OCI-LY3 (cell line): ENCODE measurements around the gene ANKRD11.

Experiments used
- H2AFZ ChIP-seq: fragments of 200-600, 300-600 bp; shearing (Covaris generic); 2 replicates; pipeline ENCODE4 v1.6.0; 2014; ENCODE audit warnings: antibody characterized with exemption, low read depth, low read length
- H3K27ac ChIP-seq: fragments of 200-600, 300-600 bp; sonication (generic); 2 replicates; pipeline ENCODE4 v1.5.1; 2014; ENCODE audit warnings: mild to moderate bottlenecking, low read length, moderate library complexity, mixed read lengths
- H3K27me3 ChIP-seq: fragments of 200-600, 300-600 bp; sonication (generic); 2 replicates; pipeline ENCODE4 v1.6.1; 2014; ENCODE audit warnings: low read depth, low read length, mixed read lengths
- H3K36me3 ChIP-seq: fragments of 200-600, 300-600 bp; sonication (generic); replicated peaks from 2 replicates; pipeline ENCODE3; 2014; ENCODE audit warnings: low read depth, low read length, mixed read lengths
- H3K4me1 ChIP-seq: fragments of 300-600, 200-600 bp; sonication (generic); 2 replicates; pipeline ENCODE4 v1.6.1; 2014; ENCODE audit warnings: low read length, mixed read lengths
- H3K4me2 ChIP-seq: fragments of 200-600, 300-600 bp; sonication (generic); 2 replicates; pipeline ENCODE4 v1.6.1; 2014; ENCODE audit warnings: low read length, mixed read lengths
- H3K4me3 ChIP-seq: fragments of 300-600, 200-600 bp; sonication (generic); 2 replicates; pipeline ENCODE4 v1.5.1; 2014; ENCODE audit warnings: antibody characterized with exemption, mild to moderate bottlenecking, low read length, moderate library complexity
- H3K79me2 ChIP-seq: fragments of 300-600, 200-600 bp; shearing (Covaris generic); 2 replicates; pipeline ENCODE4 v1.6.1; 2014; ENCODE audit warnings: mild to moderate bottlenecking, low read length, mixed read lengths
- H3K9ac ChIP-seq: fragments of 300-600, 200-600 bp; shearing (Covaris generic); 2 replicates; pipeline ENCODE4 v1.6.0; 2014; ENCODE audit warnings: mild to moderate bottlenecking, low read length, moderate library complexity
- H3K9me3 ChIP-seq: fragments of 200-600, 300-600 bp; shearing (Covaris generic); 2 replicates; pipeline ENCODE4 v1.6.1; 2014; ENCODE audit warnings: low read length, mixed read lengths; ENCODE audit not compliant: insufficient read depth
- H4K20me1 ChIP-seq: fragments of 200-600, 300-600 bp; sonication (generic); 2 replicates; pipeline ENCODE4 v1.6.1; 2016; ENCODE audit warnings: low read length, mixed read lengths; ENCODE audit not compliant: insufficient read depth
- EZH2phosphoT487 ChIP-seq: fragments of 200-600 bp; shearing (Covaris generic); IDR thresholded peaks from 2 replicates; pipeline ENCODE4 v1.6.1; 2018; ENCODE audit warnings: antibody characterized with exemption, mixed run types, low read depth
- TF ChIP-seq, protein P1 (sequence below): fragments of 200-600, 300-600 bp; sonication (generic); IDR thresholded peaks from 2 replicates; pipeline ENCODE4 v1.5.1; 2014; ENCODE audit warnings: antibody characterized with exemption, low read length, low read depth

Gene ANKRD11

DNA sequence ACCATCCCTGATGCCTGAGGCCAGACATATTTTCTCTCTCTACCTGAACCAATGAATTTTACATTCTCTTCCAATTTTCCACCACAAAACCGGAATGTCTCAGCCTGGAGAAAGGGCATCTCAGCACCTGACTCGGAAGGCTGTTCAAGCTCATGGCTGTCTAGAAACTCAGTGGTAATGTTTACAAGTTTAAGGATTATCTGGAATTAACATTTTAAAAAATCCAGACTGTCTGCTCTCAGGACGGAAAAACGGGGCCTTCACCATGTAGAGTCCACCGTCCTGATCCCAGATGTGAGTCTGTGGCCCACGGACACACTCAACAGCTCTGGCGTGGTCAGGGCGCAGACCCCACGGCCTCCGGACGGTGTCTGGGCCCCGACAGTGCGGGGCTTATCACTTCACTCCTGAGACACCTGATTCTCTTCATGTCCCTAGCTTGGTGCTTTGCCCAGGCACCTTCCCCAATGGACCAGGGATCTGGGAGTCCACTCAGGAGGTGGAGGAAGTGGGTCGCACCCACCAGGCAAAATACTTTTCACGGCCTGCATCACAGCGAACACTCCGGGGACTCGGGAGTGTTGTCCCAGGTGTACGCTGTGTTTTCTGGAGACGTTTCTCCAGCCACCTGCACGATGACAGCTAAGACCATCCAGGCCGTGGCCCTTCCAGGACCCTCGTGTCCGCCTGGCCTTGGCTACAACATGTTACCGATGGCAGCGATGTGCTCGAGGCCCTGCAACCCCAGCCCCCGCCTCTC, 171.3 kb downstream of the ANKRD11 start:
- Histone ChIP-seq H3K4me1 (peaks cover 13% of the 10 kb centered on the region), H3K9me3 (no peaks in the 10 kb centered on the region), H3K36me3 (peaks cover 21% of the 10 kb centered on the region), H3K27ac (no peak overlapping the region), H2AFZ (no peak overlapping the region), H3K79me2 (peaks cover 99% of the 10 kb centered on the region), H3K4me2 (no peak overlapping the region), H3K4me3 (no peak overlapping the region), H3K27me3 (no peaks in the 10 kb centered on the region), H3K9ac (no peak overlapping the region), H4K20me1 (peaks cover 98% of the 10 kb centered on the region)
- no peak for TF ChIP-seq EZH2phosphoT487
- TF ChIP-seq, protein P1, sequence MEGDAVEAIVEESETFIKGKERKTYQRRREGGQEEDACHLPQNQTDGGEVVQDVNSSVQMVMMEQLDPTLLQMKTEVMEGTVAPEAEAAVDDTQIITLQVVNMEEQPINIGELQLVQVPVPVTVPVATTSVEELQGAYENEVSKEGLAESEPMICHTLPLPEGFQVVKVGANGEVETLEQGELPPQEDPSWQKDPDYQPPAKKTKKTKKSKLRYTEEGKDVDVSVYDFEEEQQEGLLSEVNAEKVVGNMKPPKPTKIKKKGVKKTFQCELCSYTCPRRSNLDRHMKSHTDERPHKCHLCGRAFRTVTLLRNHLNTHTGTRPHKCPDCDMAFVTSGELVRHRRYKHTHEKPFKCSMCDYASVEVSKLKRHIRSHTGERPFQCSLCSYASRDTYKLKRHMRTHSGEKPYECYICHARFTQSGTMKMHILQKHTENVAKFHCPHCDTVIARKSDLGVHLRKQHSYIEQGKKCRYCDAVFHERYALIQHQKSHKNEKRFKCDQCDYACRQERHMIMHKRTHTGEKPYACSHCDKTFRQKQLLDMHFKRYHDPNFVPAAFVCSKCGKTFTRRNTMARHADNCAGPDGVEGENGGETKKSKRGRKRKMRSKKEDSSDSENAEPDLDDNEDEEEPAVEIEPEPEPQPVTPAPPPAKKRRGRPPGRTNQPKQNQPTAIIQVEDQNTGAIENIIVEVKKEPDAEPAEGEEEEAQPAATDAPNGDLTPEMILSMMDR, result no peak

DNA sequence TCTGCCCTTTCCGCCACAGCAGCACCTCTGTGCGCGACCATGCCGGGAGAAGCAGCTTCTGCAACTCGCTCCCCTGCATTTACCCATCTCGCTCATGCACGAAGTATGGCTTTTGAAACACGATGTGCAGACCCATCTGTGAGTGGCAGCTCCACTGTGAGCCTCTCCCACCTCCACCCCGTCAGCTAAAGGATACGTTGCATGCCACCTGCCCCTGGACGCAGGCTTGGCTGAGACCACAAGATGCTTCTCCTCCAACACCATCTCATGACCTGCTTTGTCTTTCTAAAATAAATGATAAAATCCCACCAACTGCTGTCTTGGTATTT, 172.0 kb downstream of the ANKRD11 start:
- H3K27ac ChIP-seq, result no peak overlapping the region
- H3K4me2 ChIP-seq, result no peak overlapping the region
- H3K4me1 ChIP-seq, result peaks cover 8% of the 10 kb centered on the region
- no peak overlapping the region for H3K4me3 ChIP-seq
- no peak overlapping the region for H2AFZ ChIP-seq
- TF ChIP-seq, protein P1, result no peak
- no peak for TF ChIP-seq EZH2phosphoT487
- H3K79me2 ChIP-seq, result peaks cover 99% of the 10 kb centered on the region
- peaks cover 98% of the 10 kb centered on the region for H4K20me1 ChIP-seq
- H3K9me3 ChIP-seq, result no peaks in the 10 kb centered on the region
- H3K36me3 ChIP-seq, result peaks cover 24% of the 10 kb centered on the region
- H3K27me3 ChIP-seq, result no peaks in the 10 kb centered on the region
- H3K9ac ChIP-seq, result no peak overlapping the region

DNA sequence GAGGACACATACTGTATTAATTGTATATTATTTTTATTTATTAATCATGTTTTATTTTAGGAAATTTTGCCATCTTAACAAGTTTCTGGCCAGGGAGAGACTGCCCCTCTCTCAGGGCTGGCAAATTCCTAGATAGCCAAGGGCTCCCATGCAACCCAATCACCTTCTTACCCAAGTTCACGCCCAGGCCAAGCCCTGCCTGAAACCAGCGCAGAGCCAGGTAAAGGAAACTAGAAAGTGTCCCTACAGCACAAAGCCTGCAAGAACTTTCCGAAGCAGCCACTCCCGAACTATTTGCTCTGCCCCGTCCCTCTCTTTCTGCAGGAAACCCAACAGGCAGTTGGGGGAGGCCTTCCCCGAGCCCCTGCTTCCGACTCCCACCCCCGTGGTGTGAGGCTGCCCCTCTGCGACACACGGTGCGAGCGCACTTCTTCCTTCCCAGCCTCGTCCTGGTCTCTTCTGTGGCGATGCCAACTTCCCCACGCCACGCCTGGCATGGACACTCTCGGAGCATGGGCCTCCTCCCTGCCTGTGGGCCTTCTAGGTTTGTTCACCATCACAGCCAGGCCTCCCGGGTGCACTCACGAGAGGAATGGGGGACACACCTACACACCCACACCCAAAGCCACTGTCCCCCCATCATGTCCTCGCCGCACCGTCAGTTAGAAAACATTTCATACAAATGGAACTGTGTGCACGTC, 172.5 kb downstream of the ANKRD11 start:
- no peak overlapping the region for H3K4me2 ChIP-seq
- no peak for TF ChIP-seq EZH2phosphoT487
- TF ChIP-seq, protein P1, result no peak
- peaks cover 98% of the 10 kb centered on the region for H4K20me1 ChIP-seq

DNA sequence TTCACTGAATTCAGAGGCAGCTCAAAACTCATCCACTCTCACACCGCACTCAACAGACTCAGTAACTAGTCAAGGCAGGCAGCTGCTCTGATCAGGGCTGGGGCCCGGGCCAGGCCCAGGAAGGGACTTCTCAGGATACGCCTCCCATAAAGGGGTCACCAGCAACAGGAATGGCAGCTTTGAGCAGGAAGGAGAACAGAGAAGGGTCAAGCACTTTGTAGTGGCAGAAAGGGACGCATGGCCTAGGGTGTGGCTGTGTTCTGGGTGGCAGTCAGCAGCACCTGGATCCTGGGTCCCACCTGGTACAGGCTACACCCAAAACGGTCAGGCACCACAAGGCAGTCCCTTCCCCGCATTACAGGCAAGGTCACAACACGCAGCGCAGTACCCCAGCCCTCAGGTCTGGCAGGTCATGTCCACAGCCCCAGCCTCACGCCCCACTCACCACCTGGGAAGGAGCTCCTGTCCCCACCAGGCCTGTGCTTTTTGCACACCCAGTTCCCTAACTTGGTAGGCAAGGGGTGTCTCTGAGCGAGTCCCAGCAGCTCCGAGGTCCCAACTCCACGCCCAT, 173.2 kb downstream of the ANKRD11 start:
- H3K36me3 ChIP-seq, result peaks cover 33% of the 10 kb centered on the region
- no peaks in the 10 kb centered on the region for H3K27me3 ChIP-seq
- H3K79me2 ChIP-seq, result peaks cover 100% of the 10 kb centered on the region
- H3K9me3 ChIP-seq, result no peaks in the 10 kb centered on the region
- H3K4me2 ChIP-seq, result no peak overlapping the region
- peaks cover 98% of the 10 kb centered on the region for H4K20me1 ChIP-seq
- H2AFZ ChIP-seq, result no peak overlapping the region
- no peak overlapping the region for H3K4me3 ChIP-seq
- TF ChIP-seq, protein P1, result no peak
- no peak for TF ChIP-seq EZH2phosphoT487
- peaks cover 8% of the 10 kb centered on the region for H3K4me1 ChIP-seq
- no peak overlapping the region for H3K27ac ChIP-seq
- no peak overlapping the region for H3K9ac ChIP-seq

More for the DNA sequence above, 172.5 kb downstream of the ANKRD11 start:
- H3K4me3 ChIP-seq, result no peak overlapping the region
- H3K36me3 ChIP-seq, result peaks cover 28% of the 10 kb centered on the region
- H3K27me3 ChIP-seq, result no peaks in the 10 kb centered on the region
- no peak overlapping the region for H3K27ac ChIP-seq
- no peak overlapping the region for H3K9ac ChIP-seq
- no peak overlapping the region for H2AFZ ChIP-seq
- peaks cover 100% of the 10 kb centered on the region for H3K79me2 ChIP-seq
- peaks cover 8% of the 10 kb centered on the region for H3K4me1 ChIP-seq
- no peaks in the 10 kb centered on the region for H3K9me3 ChIP-seq
